A549 (cell line): ENCODE results near the gene KCNQ2. TPM values are rescaled to one million over a fixed set of nuclear protein-coding genes. Genes with fewer than 3 reads are reported as not detected.

Experiments
- ATAC-seq, 2 experiments: fragments of 200-7000 bp in 1 of 2; fragments of >200 bp in 1 of 2; cut with Nextera tagmentation in 1 of 2; cut with Tn5 transposase in 1 of 2; 3 replicates each; pipeline versions ENCODE4 v1.8.0 to v1.9.1; 2018 to 2020; ENCODE audit warnings: mild to moderate bottlenecking in 1 of 2, moderate library complexity in 1 of 2
- CTCF ChIA-PET: fragments of 300-600 bp; sonication (Branson Sonifier 250); formaldehyde crosslinking; extraction: SDS; loops from one replicate; lab custom pipeline; 2021; ENCODE audit warnings: antibody characterized with exemption, inconsistent platforms; lab: Yijun Ruan, JAX
- POLR2A ChIA-PET: fragments of 350-600 bp; formaldehyde crosslinking; extraction: SDS; loops from one replicate; lab custom pipeline; 2021; ENCODE audit warnings: antibody characterized with exemption, inconsistent platforms; lab: Yijun Ruan, JAX
- DNase-seq, 2 experiments: peaks; one replicate each; pipeline versions ENCODE4 v3.0.0 to v3.0.0-alpha.2; 2011 to 2016; ENCODE audit warnings: low read depth in 1 of 2, low spot score in 1 of 2
- FAIRE-seq: peaks from 2 replicates; lab custom pipeline; 2011; peaks lifted over from hg19 to GRCh38; lab: Jason Lieb, UNC
- H3K27ac ChIP-seq, 2 experiments: fragments of >200 bp; sonication (Bioruptor Twin); formaldehyde crosslinking; 3 replicates each; pipeline ENCODE4 v1.5.1; 2016 to 2017
- H3K4me1 ChIP-seq: fragments of >200 bp; sonication (Bioruptor Twin); formaldehyde crosslinking; 3 replicates; pipeline ENCODE4 v1.6.1; 2016
- H3K4me2 ChIP-seq: fragments of >200 bp; sonication (Bioruptor Twin); formaldehyde crosslinking; 3 replicates; pipeline ENCODE4 v1.6.1; 2016
- H3K4me3 ChIP-seq: fragments of >200 bp; sonication (Bioruptor Twin); formaldehyde crosslinking; 3 replicates; pipeline ENCODE4 v1.5.1; 2016
- H3K9me3 ChIP-seq: fragments of >200 bp; sonication (Bioruptor Twin); formaldehyde crosslinking; 3 replicates; pipeline ENCODE4 v1.6.1; 2016
- BHLHE40 ChIP-seq: IDR thresholded peaks from 2 replicates; pipeline ENCODE4 v1.6.1; 2012; ENCODE audit warnings: low read depth, low read length, inconsistent platforms
- CHD2 ChIP-seq: fragments of 150-350 bp; IDR thresholded peaks from 2 replicates; pipeline ENCODE4 v1.6.1; 2014; ENCODE audit warnings: low read length; ENCODE audit not compliant: partially characterized antibody
- EHMT2 ChIP-seq: fragments of 200-600 bp; sonication (generic); IDR thresholded peaks from 2 replicates; pipeline ENCODE4 v1.6.1; 2016; ENCODE audit warnings: antibody characterized with exemption, low read depth, mild to moderate bottlenecking, moderate library complexity
- FOSB ChIP-seq: fragments of 250-450 bp; sonication (Bioruptor Pico); IDR thresholded peaks from 2 replicates; pipeline ENCODE4 v1.5.0; 2020; ENCODE audit warnings: mild to moderate bottlenecking, moderate library complexity
- FOSL2 ChIP-seq, 2 experiments: fragments of 450-650 bp in 1 of 2; fragments of >200 bp in 1 of 2; sonication (Bioruptor Twin) in 1 of 2; formaldehyde crosslinking; IDR thresholded peaks; 2 replicates each; pipeline versions ENCODE4 v1.5.0 to v1.6.1; 2016 to 2020; ENCODE audit warnings: mild to moderate bottlenecking in 1 of 2, moderate library complexity in 1 of 2
- FOXS1 ChIP-seq: fragments of 250-450 bp; sonication (Bioruptor Pico); IDR thresholded peaks from 2 replicates; pipeline ENCODE4 v1.5.0; 2020; ENCODE audit warnings: mild to moderate bottlenecking, moderate library complexity
- GATA3 ChIP-seq: IDR thresholded peaks from 2 replicates; pipeline ENCODE4 v1.6.1; 2012; ENCODE audit warnings: borderline replicate concordance
- HDAC2 ChIP-seq: fragments of 200-600 bp; sonication (generic); IDR thresholded peaks from 2 replicates; pipeline ENCODE4 v1.6.1; 2016
- HOXA7 ChIP-seq: fragments of 250-450 bp; sonication (Bioruptor Pico); IDR thresholded peaks from 2 replicates; pipeline ENCODE4 v1.5.0; 2020; ENCODE audit warnings: mild to moderate bottlenecking, moderate library complexity
- HOXB13 ChIP-seq: fragments of 250-450 bp; sonication (Bioruptor Pico); IDR thresholded peaks from 2 replicates; pipeline ENCODE4 v1.5.0; 2020; ENCODE audit warnings: low read depth, mild to moderate bottlenecking, moderate library complexity
- JUNB ChIP-seq: fragments of >200 bp; sonication (Bioruptor Twin); formaldehyde crosslinking; IDR thresholded peaks from 2 replicates; pipeline ENCODE4 v1.6.1; 2016
- KDM1A ChIP-seq: fragments of 200-600 bp; sonication (generic); IDR thresholded peaks from 2 replicates; pipeline ENCODE4 v1.6.1; 2016; ENCODE audit warnings: low read depth, mild to moderate bottlenecking
- MAFK ChIP-seq: fragments of 450-650 bp; IDR thresholded peaks from 2 replicates; pipeline ENCODE4 v1.6.1; 2014; ENCODE audit not compliant: partially characterized antibody
- MAZ ChIP-seq: fragments of 150-350 bp; IDR thresholded peaks from 2 replicates; pipeline ENCODE4 v1.6.1; 2014; ENCODE audit warnings: antibody characterized with exemption, low read depth, low read length, borderline replicate concordance
- MYC ChIP-seq: IDR thresholded peaks from 2 replicates; pipeline ENCODE4 v1.6.1; 2012; ENCODE audit warnings: mild to moderate bottlenecking, inconsistent platforms, low read length, improper control_type of control experiment, borderline replicate concordance
- NPAS2 ChIP-seq: fragments of 250-450 bp; sonication (Bioruptor Pico); IDR thresholded peaks from 2 replicates; pipeline ENCODE4 v1.8.0; 2022; ENCODE audit warnings: mild to moderate bottlenecking, moderate library complexity, borderline replicate concordance
- NR3C1 ChIP-seq: fragments of >200 bp; sonication (Bioruptor Twin); formaldehyde crosslinking; IDR thresholded peaks from 3 replicates; pipeline ENCODE4 v1.6.1; 2017
- PHF8 ChIP-seq: fragments of 200-600 bp; sonication (generic); IDR thresholded peaks from 2 replicates; pipeline ENCODE4 v1.6.1; 2016; ENCODE audit warnings: low read depth, mild to moderate bottlenecking, antibody characterized with exemption, moderate library complexity, borderline replicate concordance
- RAD21 ChIP-seq, 2 experiments: fragments of >200 bp in 1 of 2; sonication (Bioruptor Twin) in 1 of 2; formaldehyde crosslinking in 1 of 2; IDR thresholded peaks in 1 of 2; conservative IDR thresholded peaks in 1 of 2; 2 replicates in 1 of 2; 3 replicates in 1 of 2; pipeline ENCODE4 v1.6.1; 2012 to 2018; ENCODE audit warnings: inconsistent platforms in 1 of 2
- RNF2 ChIP-seq: fragments of 200-600 bp; sonication (generic); IDR thresholded peaks from 2 replicates; pipeline ENCODE4 v1.6.1; 2016; ENCODE audit warnings: low read depth, mild to moderate bottlenecking, antibody characterized with exemption, moderate library complexity, borderline replicate concordance
- TFCP2L1 ChIP-seq: fragments of 250-450 bp; sonication (Bioruptor Pico); IDR thresholded peaks from 2 replicates; pipeline ENCODE4 v1.5.0; 2021; ENCODE audit warnings: mild to moderate bottlenecking
- TP53 ChIP-seq: fragments of 250-450 bp; sonication (Bioruptor Pico); IDR thresholded peaks from 2 replicates; pipeline ENCODE4 v1.5.0; 2021; ENCODE audit warnings: mild to moderate bottlenecking, moderate library complexity
- ZSCAN20 ChIP-seq: fragments of 250-450 bp; sonication (Bioruptor Pico); IDR thresholded peaks from 2 replicates; pipeline ENCODE4 v1.8.0; 2022; ENCODE audit warnings: mild to moderate bottlenecking, moderate library complexity
- WGBS: methylation state at CpG from one replicate; pipeline ENCODE4 v1.1.6; 2017; ENCODE audit errors: missing lambda C conversion rate; 5-methylcytosine and 5-hydroxymethylcytosine counted together
- polyA plus RNA-seq, 4 experiments: library from polyadenylated mRNA; depleted of rRNA in 3 of 4; stranded (reverse); fragments of >200 nt; fragmentation: RNase III in 1 of 4; extraction: RNeasy Plus Mini Kit Qiagen cat#74134 plus additional on column Dnase treatment in 1 of 4; gene quantifications; 2 replicates in 3 of 4; 3 replicates in 1 of 4; pipeline ENCODE4 v1.2.3, GENCODE V29; 2011 to 2017
- TF ChIP-seq, protein P1 (sequence below): IDR thresholded peaks from 2 replicates; pipeline ENCODE4 v1.6.1; 2012; ENCODE audit warnings: low read depth, borderline replicate concordance
- TF ChIP-seq, protein P2 (sequence below): fragments of 250-450 bp; sonication (Bioruptor Pico); IDR thresholded peaks from 2 replicates; pipeline ENCODE4 v1.5.0; 2020; ENCODE audit warnings: low read depth, mild to moderate bottlenecking, moderate library complexity
- TF ChIP-seq, protein P3 (sequence below): IDR thresholded peaks from 2 replicates; pipeline ENCODE4 v1.6.1; 2012
- TF ChIP-seq, protein P4 (sequence below): fragments of 250-450 bp; sonication (Bioruptor Pico); IDR thresholded peaks from 2 replicates; pipeline ENCODE4 v1.5.0; 2021; ENCODE audit warnings: mild to moderate bottlenecking, moderate library complexity, borderline replicate concordance

KCNQ2 gene
- polyA plus RNA-seq, 2 of the 4 experiments (the other 2 are of a cell fraction) = 0.14 to 0.36 TPM

DNA sequence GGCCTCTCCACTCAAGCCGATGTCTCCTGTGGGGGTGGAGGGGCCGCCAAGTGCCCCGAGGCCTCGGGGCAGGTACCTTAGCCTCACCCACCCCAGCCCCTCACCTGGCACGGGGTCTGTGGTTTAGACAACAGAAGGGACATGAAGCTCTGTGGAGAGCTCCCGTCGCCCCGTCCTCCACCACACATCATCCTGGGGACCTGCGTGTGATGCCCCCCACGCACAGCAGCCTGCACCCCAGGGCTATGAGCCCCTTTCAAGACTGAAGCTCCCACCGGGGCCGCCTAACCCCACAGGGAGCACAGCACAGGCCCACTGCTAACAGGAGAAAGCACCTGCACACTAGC, 8.2 kb downstream of the KCNQ2 start:
- no peak for FAIRE-seq
- WGBS = 23% methylated on average over 4 of the region's 12 CpGs
- no peak overlapping the region for H3K4me2 ChIP-seq
- TF ChIP-seq NPAS2 (CRISPR knock-in tag) = no peak
- no peak for TF ChIP-seq RAD21 (conservative IDR thresholded peaks at IDR 0.05 in 1 of 2, IDR thresholded peaks at IDR 0.05 in 1 of 2)
- no peak for TF ChIP-seq ZSCAN20
- no peak for TF ChIP-seq MAZ
- TF ChIP-seq JUNB = no peak
- no peak for TF ChIP-seq BHLHE40
- TF ChIP-seq PHF8 = no peak
- TF ChIP-seq, protein P1, sequence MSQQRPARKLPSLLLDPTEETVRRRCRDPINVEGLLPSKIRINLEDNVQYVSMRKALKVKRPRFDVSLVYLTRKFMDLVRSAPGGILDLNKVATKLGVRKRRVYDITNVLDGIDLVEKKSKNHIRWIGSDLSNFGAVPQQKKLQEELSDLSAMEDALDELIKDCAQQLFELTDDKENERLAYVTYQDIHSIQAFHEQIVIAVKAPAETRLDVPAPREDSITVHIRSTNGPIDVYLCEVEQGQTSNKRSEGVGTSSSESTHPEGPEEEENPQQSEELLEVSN = no peak
- no peak for TF ChIP-seq HDAC2
- TF ChIP-seq GATA3 = no peak
- no peak for TF ChIP-seq TP53 (CRISPR knock-in tag)
- TF ChIP-seq, all 56 proteins: peak for 0
- Histone ChIP-seq H3K27ac (no peak overlapping the region), H3K9me3 (no peaks in the 10 kb centered on the region), H3K4me3 (no peak overlapping the region), H3K4me1 (no peaks in the 10 kb centered on the region)
- ChIA-PET POLR2A (interaction anchor here (0.6 to 1.2 kb wide), 2 partner anchors 56 to 57 kb away, joined by 3 read pairs; no protein-coding TSS in a partner anchor), CTCF (interaction anchor here (1.3 to 2.1 kb wide), 3 partner anchors 29 to 239 kb away, joined by 3 to 6 read pairs (median 4); no protein-coding TSS in a partner anchor)
- DNase-seq = no peak
- ATAC-seq = no peak

DNA sequence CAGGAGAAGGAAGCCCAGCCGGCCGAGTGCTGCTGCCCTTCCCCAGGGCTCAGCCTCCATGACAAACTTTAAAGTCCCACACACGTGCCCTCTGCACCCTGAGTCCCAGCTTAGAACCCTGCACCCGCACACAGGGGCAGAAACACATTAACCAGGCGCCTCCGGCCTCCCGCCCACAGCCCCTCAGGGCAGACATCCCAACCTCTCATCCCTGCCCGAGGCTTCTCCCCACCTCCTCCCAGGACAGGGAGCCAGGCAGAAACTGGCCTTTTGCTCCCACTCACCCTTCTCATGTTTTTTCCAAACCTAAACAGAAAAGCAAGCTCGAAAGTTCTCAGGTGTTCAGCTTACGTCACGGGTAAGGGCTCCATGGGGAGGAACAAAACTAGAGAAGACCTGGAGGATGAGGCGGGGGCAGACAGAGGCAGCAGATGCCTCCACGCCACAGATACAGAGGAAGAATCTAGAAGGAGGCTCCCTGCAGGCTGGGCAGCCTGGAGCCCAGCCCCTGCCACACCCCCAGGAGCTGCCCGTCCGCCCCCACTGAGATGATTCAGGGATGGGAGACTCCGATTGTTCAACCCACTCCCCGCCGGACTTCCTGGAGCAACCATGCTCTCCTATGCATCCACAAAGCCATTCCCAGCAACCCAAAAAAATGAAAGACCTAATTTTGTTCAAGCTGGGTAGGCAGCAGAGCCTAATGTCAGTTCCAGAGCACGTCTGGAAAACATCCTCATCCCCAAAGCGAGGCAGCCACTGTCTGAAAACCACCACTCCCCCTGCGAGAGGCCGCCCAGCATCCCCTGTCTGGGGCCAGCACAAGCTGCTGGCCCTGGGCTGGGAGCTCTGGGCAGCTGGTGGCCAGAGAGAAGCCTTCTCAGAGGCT, 8.8 kb downstream of the KCNQ2 start:
- FAIRE-seq (no peak), ATAC-seq (peak in 1 of 2 experiments; percentile 17; a peak in 1 of 6 replicates), DNase-seq (no peak)
- Histone ChIP-seq H3K4me3 (no peak overlapping the region), H3K4me2 (no peak overlapping the region), H3K9me3 (no peaks in the 10 kb centered on the region), H3K4me1 (no peaks in the 10 kb centered on the region), H3K27ac (no peak overlapping the region)
- ChIA-PET CTCF (interaction anchor here (1.0 to 2.1 kb wide), 4 partner anchors 28 to 239 kb away, joined by 3 to 6 read pairs (median 4); no protein-coding TSS in a partner anchor), POLR2A (interaction anchor here (0.6 to 1.2 kb wide), 2 partner anchors 57 to 58 kb away, joined by 3 read pairs; no protein-coding TSS in a partner anchor)
- WGBS = 15% methylated on average over 17 of the region's 22 CpGs
- TF ChIP-seq HOXB13 (CRISPR knock-in tag) (no peak), MYC (no peak), EHMT2 (no peak), NR3C1 (no peak), FOSL2 (IDR thresholded peaks at IDR 0.05) (no peak), FOSL2 (CRISPR knock-in tag; IDR thresholded peaks at IDR 0.05) (no peak), CHD2 (no peak), FOSB (CRISPR knock-in tag) (no peak), RNF2 (no peak), GATA3 (no peak), TP53 (CRISPR knock-in tag) (no peak), MAFK (no peak), HOXA7 (no peak), FOXS1 (CRISPR knock-in tag) (no peak), TFCP2L1 (CRISPR knock-in tag) (no peak), KDM1A (no peak)
- TF ChIP-seq, protein P2, sequence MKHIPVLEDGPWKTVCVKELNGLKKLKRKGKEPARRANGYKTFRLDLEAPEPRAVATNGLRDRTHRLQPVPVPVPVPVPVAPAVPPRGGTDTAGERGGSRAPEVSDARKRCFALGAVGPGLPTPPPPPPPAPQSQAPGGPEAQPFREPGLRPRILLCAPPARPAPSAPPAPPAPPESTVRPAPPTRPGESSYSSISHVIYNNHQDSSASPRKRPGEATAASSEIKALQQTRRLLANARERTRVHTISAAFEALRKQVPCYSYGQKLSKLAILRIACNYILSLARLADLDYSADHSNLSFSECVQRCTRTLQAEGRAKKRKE (CRISPR knock-in tag) = no peak
- TF ChIP-seq, protein P3, sequence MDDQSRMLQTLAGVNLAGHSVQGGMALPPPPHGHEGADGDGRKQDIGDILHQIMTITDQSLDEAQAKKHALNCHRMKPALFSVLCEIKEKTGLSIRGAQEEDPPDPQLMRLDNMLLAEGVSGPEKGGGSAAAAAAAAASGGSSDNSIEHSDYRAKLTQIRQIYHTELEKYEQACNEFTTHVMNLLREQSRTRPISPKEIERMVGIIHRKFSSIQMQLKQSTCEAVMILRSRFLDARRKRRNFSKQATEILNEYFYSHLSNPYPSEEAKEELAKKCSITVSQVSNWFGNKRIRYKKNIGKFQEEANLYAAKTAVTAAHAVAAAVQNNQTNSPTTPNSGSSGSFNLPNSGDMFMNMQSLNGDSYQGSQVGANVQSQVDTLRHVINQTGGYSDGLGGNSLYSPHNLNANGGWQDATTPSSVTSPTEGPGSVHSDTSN = no peak
- TF ChIP-seq, protein P4, sequence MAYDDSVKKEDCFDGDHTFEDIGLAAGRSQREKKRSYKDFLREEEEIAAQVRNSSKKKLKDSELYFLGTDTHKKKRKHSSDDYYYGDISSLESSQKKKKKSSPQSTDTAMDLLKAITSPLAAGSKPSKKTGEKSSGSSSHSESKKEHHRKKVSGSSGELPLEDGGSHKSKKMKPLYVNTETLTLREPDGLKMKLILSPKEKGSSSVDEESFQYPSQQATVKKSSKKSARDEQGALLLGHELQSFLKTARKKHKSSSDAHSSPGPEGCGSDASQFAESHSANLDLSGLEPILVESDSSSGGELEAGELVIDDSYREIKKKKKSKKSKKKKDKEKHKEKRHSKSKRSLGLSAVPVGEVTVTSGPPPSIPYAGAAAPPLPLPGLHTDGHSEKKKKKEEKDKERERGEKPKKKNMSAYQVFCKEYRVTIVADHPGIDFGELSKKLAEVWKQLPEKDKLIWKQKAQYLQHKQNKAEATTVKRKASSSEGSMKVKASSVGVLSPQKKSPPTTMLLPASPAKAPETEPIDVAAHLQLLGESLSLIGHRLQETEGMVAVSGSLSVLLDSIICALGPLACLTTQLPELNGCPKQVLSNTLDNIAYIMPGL (CRISPR knock-in tag) = no peak
- TF ChIP-seq, all 56 proteins: peak for 0
